Measurements from ENCODE around the gene KIFC1.
"Not testable (repeated sequence)": the region's sequence is repeated elsewhere in the genome, so short reads cannot be mapped to it uniquely, and the experiment has no call there.

KIFC1 gene

DNA sequence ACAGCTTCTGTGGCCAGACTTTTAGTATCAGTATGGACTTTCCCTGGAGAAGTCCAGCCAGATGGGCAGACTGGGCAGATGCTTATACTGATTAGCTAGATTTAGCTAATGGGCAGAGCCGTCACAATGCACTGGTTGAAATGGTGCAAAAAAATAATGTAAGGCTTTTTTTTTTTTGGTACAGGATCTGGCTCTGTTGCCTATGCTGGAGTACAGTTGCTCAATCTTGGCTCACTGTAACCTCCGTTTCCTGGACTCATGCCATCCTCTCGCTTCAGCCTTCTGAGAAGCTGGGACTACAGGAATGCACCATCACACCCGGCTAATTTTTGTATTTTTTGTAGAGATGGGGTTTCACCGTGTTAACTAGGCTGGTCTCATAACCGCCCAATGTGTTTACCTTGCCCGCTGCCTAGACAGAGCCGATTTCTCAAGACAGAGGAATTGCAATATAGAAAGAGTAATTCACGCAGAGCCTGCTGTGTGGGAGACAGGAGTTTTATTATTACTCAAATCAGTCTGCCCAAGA is 16.4 kb upstream of the KIFC1 start:
- DNase-seq (ENCODE audit: low read depth in 3 of 3), result no peak

DNA sequence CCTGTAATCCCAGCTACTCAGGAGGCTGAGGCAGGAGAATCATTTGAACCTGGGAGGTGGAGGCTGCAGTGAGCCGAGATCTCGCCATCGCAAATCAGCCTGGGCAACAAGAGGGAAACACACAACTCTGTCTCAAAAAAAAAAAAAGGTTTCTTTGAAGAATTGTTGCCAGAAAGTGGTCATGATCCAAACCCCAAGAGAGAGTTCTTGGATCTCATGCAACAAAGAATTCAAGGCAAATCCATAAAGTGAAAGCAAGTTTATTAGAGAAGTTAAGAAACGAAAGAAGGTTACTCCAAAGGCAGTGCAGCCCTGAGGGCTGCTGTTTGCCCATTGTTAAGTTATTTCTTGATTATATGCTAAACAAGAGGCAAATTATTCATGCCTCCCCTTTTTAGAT is 14.5 kb upstream of the KIFC1 start:
- no peak for DNase-seq (ENCODE audit: low read depth in 3 of 3)

DNA sequence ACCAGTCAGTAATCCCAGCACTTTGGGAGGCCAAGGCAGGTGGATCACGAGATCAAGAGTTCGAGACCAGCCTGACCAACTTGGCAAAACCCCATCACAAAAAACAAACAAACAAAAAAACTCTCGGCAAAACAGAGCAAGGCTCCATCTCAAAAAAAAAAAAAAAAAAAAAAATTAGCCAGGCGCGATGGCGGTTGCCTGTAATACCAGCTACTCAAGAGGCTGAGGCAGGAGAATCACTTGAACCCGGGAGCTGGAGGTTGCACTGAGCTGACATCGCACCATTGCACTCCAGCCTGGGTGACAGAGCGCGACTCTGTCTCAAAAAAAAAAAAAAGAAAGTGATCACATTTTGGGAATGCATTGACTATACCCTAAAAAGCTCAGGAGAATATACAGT is 12.4 kb upstream of the KIFC1 start:
- not testable (repeated sequence) for DNase-seq (ENCODE audit: low read depth in 3 of 3)

DNA sequence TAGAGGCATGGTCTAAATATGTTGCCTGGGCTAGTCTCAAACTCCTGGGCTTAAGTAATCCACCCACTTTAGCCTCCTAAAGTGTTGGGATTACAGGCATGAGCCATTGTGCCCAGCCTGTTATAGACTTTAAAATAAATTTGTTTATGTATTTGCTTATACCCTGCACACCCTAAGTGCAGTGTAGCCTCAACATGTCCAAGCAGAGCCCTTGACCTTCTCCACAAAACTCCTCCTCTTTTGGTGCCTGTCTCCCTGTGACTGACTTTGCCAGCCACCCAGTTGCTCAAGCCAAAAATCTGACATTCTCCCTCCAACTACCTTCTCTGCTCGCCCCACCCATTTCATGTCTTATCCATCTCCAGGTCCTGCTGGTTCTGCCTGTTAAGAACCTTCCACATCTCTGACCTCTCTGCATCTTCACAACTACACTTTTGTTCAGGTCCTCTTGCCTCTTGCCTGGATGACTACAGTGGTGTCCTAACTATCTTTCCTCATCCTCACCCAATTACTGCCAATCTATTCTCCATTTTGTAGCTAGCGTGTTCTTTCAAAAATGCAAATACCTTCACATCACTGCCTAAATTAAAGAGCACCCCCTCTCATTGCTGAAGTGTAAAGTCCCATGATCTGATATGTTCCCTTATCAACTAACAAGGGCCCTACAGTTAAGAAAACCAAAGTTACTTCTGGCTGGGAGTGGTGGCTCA is 11.2 kb upstream of the KIFC1 start:
- DNase-seq (ENCODE audit: low read depth in 3 of 3), result no peak

DNA sequence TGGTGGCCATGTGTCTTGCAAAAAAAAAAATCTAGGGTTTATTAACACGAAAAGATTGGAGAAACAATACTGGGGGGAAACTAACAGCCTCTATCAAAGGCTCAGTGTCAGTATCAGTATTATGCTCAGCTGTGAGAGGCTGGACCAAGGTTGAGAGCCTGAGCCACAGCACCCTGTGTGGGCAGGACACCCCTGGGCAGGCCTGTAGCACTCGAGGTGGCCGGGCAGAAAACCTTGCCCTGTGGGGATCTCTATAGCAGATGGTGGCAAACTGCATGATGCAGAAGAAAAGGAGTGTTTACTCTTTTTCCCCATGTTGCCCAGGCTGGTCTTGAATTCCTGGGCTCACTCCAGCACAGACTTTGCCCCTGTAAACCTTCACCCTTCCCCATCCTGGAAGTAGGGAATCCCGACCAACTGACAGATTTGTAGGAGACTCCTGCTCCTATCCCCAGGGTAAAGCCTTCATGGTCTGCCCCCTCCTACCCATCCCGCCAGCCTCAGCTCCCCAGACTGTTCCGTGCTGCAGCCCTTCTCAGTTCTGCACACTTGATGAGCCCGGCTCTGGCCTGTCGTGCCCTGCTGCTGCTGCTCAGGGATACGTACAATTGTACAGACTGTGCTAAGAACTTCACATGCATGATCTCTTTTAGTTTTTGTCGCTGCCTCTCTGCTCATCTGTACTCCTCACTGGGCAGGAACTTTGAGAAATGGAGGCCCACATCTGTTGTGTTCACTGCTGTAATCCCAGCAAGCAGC is 8.0 kb upstream of the KIFC1 start:
- no peak for DNase-seq (ENCODE audit: low read depth in 3 of 3)

DNA sequence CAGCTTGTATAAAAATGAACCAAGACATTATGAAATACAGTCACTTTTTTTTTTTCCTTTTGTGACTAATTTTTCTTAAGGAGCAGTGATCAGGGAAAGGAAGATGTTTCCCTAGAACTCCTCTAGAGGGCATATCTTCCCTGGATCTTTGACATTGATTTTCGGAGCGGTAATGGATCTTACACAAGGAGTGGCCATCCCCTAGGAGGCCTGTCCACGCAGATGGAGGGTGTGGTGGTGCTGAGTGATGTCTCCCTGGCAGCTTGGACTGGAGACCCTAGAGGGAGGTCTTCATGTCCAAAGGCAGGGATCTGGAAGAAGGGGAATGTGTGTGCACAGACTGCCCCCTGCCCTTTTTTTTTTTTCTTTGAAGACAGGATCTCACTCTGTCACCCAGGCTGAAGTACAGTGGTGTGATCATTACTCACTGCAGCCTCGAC is 7.0 kb upstream of the KIFC1 start:
- no peak for DNase-seq (ENCODE audit: low read depth in 3 of 3)

DNA sequence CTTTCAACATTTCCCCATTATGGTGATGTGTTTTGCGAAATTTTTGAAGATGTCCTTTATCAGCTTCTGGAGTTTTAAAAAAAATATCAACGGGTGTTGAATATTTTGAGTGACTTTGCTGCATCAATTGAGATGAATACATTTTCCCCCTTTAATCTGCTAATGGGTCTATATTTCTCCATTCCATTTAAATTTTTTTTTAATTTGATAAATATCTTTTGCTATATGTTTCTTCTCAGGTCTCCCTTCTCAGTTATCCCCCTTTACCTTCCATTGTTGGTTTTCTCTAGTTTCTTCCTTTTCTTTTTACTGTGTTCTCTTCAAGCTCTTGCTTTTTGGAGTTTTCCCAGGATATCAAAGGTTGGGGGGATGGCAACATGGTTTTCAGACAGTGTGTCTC is 1.4 kb upstream of the KIFC1 start:
- DNase-seq (ENCODE audit: low read depth in 3 of 3), result no peak

DNA sequence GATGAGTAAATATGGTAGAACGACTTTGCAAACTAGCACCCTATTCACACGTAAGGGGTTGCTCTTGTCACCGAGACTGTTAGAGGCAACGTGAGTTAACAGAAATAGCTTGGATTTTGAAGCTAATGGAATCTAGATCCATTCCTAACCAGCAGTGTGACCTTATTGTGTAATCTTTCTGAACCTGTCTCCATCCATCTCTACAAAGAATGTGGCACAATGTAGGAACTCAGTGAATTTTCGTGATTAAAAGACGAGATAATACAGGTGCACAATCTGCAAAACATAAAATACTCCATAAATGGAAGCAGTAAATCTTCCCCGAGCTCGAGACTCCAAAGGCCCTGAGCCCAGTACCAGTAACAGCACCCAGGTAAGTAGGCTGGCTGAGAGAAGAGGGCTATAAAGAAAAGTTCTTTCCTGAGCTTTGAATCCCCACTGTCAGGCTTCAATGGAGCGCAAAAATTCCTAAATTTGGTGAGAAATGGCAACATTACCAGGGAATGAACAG is 801 bp upstream of the KIFC1 start:
- no peak for DNase-seq (ENCODE audit: low read depth in 3 of 3)

DNA sequence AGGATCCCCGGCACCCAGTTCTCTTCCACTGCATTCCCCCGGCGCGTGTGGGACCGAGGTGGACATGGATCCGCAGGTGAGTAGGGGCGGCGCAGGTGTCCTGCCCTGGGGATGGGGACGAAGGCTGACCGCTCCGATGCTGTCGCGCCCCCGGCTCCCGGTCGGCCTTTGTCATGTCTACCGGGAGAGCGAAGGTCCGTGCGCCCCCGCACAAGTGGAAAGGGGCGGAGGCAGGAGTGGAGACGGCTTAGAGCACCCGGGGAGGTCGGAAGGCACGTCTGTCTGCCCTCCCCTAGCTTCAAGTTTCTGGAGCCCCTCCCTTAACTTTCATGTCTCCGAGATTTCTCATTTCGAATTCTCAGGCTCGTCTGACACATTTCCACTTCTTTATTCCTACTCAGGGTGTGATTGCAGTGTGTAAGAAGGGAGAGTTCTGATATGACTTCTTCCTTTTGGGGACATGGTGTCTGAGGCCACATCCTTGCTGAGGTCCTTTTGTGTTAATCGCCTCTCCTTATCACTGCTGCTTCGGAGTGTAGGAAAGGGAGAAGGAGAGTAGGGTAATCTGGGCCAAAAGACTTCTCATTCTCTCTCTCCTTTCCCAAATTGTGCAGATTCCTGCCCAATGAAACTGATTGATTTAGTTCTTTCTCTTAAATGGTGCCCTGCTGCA is 435 bp downstream of the KIFC1 start:
- no peak for DNase-seq (ENCODE audit: low read depth in 3 of 3)

DNA sequence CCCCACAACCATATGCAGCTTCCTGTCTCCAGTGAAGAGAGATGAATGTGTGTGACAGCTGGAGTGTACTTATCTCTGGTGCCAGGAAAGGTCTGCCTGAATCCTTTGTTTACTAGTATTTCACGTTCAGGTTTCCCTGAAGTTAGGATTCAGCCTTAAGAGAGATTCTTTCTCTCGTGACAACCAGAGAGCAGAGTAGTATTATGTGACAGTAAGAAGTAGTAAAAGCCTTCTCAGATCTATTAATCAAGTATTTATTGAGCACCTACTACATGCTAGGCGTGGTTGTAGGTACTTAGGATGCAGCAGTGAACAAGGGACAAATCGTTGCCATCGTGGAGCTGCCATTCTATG is 949 bp downstream of the KIFC1 start:
- no peak for DNase-seq (ENCODE audit: low read depth in 3 of 3)

DNA sequence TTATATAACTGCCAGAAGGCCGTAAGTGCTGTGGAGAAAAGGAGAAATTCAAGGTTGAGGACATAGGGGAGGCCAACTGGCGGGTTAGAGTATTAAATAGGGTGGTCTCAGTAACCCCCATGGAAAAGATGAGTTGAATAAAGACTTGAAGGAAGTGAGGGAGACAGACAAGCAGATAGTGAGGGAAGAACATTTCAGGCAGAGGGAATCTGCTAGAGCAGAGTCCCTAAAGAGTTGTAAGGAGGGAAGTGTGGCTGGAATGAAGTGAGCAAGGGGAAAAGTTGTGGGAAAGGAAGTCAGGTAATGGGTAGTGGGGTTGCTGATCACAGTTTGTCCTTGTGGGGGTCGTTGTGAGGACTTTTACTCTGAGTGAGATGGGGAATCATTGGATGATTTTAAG is 1.4 kb downstream of the KIFC1 start:
- DNase-seq (ENCODE audit: low read depth in 3 of 3), result no peak

DNA sequence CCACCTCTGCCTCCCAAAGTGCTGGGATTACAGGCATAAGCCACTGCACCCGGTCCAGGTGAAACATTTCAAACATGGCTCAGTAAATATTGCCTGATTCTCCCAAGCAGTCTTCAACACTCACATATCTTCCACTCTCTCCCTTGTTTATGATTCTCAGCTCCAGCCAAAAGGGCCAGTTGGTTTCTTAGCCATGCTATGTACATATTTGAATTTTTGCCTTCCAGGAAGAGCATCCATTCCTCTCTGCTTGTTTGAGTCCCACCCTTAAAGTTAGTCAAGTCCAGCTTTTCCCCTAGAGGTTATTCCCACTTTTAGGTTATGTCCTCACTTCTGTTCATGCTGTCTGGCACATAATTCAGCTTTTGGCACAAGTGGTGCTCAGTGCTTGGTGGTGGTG is 5.9 kb downstream of the KIFC1 start:
- DNase-seq (ENCODE audit: low read depth in 3 of 3), result no peak

DNA sequence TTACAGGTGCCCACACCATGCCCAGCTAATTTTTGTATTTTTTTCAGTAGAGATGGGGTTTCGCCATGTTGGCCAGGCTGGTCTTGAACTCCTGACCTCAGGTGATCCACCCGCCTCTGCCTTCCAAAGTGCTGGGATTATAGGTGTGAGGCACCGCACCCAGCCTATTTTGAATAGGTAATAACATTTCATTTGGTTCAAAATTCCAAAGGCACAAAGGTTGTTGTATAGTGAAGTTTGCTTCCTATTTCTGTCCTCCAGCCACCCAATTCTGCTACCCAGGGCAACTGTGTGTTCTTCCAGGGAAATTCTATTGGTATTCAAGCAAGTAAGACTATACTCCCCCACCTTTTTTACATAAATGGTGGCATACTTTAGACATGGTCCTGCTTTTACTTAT is 7.0 kb downstream of the KIFC1 start:
- not testable (repeated sequence) for DNase-seq (ENCODE audit: low read depth in 3 of 3)

DNA sequence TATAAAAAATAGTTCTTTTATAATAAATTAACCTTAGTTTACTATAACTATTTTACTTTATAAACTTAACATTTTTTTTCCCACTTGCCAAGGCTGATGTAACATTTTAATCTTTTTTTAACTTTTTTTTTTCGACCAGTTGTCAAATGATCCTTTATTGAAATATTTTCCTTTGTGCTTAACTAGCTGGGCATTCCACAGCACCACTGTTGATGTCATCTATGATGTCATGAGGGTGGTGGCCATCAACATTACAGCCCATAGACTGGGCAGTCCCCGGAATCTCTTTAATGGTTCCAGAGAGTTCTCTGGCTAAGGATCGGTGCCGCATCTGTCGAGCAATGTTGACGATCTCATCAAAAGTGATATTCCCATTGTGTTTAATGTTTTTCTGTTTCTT is 8.3 kb downstream of the KIFC1 start:
- DNase-seq (ENCODE audit: low read depth in 3 of 3), result not testable (repeated sequence)

DNA sequence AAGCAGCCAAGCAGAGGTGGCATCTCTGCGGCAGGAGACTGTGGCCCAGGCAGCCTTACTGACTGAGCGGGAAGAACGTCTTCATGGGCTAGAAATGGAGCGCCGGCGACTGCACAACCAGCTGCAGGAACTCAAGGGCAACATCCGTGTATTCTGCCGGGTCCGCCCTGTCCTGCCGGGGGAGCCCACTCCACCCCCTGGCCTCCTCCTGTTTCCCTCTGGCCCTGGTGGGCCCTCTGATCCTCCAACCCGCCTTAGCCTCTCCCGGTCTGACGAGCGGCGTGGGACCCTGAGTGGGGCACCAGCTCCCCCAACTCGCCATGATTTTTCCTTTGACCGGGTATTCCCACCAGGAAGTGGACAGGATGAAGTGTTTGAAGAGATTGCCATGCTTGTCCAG is 13.3 kb downstream of the KIFC1 start:
- DNase-seq (ENCODE audit: low read depth in 3 of 3), result no peak

DNA sequence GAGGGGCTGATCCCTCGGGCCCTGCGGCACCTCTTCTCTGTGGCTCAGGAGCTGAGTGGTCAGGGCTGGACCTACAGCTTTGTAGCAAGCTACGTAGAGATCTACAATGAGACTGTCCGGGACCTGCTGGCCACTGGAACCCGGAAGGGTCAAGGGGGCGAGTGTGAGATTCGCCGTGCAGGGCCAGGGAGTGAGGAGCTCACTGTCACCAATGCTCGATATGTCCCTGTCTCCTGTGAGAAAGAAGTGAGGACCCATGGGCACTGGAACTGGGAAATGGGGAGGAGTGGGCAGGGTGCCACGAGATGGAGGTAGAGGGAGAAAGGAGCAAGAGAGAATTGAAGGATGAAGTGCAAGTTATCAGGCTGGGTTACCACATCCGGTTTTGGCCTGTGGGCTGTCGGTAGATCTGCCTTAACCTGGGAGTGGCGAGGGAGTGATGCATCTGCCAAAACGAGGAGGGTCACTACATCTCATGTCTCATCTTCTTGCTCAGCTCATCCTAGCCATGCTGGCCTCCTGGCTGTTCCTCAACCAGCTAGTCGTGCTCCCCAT is 13.8 kb downstream of the KIFC1 start:
- DNase-seq (ENCODE audit: low read depth in 3 of 3), result no peak

DNA sequence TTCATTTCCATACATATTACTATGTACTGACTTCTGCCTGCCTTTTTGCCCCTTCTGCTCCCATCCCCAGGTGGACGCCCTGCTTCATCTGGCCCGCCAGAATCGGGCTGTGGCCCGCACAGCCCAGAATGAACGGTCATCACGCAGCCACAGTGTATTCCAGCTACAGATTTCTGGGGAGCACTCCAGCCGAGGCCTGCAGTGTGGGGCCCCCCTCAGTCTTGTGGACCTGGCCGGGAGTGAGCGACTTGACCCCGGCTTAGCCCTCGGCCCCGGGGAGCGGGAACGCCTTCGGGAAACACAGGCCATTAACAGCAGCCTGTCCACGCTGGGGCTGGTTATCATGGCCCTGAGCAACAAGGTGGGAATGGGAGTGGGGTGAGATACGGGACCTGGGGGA is 14.5 kb downstream of the KIFC1 start:
- no peak for DNase-seq (ENCODE audit: low read depth in 3 of 3)

DNA sequence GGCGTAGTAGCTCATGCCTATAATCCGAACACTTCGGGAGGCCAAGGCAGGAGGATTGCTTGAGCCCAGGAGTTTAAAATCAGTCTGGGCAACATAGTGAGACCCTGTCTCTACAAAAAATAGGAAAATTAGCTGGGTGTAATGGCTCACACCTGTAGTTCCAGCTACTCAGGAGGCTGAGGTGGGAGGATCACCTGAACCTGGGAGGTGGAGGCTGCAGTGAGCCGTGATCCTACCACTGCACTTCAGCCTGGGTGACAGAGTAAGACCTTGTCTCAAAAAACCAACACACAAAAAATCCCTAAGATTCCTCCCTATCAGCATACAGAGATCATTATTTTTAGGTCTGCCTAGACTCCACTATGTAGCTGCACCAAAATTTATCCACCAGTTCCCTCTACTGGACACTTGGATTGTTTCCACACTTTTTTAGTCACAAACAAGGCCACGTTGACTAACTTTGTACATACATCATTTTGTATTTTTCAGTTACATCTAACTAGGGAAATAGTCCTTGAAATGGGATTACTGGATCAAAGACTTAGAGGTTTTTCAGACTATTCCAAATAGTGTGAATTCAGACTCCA is 15.6 kb downstream of the KIFC1 start:
- DNase-seq (ENCODE audit: low read depth in 3 of 3), result no peak

DNA sequence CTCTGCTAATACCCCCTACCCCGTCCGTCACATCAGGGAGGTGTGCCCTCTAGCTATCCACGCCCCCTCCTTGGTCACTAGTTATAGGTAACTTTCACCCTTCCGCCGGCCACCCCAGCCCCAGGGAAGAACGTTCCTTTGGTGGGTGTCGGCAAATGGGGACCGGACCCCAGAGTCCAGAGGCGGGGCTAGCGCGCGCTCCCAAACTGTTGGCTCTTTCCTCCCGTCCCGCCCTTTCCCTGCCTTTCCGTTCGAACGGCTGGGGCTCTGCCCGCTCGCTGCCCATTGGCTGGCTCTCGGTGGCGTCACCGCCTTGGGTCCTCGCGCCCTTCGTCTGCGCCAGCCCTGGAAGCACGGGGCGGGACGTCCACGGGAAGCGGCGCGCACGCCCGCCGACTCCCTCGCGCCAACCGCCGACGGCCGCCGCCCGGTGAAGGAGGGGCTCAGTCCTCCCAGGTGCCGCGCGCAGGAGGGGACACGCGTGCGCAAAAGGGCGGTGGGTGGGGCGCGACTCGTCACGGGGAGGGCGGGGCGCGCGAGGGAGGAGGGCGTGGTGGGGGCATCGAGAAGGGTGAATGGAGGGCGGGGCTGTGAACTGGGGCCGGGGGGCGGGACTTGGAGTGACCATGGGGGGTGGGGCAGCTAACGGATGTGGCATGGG is 18.6 kb downstream of the KIFC1 start:
- peak; percentile 96 to 97 (median 96) for DNase-seq (ENCODE audit: low read depth in 3 of 3)

DNA sequence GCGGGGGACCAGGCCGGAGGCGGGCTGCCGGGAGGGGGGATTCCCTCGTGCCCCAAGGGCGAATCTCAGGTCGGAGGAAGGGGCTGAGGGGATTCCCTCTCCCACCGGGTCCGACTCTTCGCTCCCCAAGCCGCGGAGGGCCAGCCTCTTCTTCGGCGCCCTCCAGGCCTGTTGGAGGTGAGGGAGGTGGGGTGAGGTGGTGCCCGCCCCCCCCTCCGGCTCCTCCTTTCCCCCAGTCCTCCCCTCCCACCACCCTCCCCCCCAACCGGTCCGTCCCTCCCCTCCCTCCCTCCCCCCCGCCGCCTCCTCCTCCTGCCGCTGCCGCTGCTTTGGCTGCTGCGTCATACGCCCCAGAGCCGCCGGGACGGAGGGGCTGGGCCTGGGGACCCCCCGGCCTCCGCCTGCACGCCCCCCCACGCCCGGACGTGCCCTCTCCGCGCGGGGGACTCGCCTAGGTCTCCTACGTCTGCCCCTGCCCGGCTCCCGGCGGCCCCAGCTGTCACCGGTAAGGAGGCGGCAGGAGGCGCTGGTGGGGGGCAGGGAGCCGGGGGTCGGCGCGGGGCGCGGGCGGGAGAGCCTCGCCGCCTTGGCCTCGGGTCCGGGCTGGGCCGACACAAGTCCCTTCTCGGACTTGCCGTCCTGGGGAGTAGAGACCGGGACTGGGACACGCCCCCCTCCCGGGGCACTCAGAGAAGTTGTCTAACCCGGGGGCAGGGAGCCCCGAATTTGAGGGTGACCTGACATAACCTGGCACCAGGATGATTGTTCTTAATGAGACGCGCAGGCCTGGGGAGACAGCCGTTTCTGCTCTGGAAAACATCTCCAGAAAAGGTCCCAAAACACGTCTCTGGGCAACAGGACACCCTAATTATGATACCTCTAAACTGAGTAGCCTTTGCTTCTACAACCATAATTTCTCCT is 19.3 kb downstream of the KIFC1 start, which contains the start of gene PHF1:
Gene PHF1 (plus strand): TSS at position 304 of the 921 bp plus-strand sequence. CDS start 1,250 bp downstream, outside the sequence.
- DNase-seq (ENCODE audit: low read depth in 3 of 3), result peak in 1 of 3 experiments; percentile 72

All from stimulated activated CD4-positive, alpha-beta T cell treated with anti-CD3 and anti-CD28 coated beads, TNF-alpha, amount 100 ng/mL, for 4 hours (primary cell).